HepG2 (cell line): ENCODE results near the gene MLST8.

Experiments
- CTCF ChIP-seq: sonication (generic); formaldehyde crosslinking; IDR thresholded peaks from 2 replicates; pipeline ENCODE4 v1.5.0; 2020; ENCODE audit warnings: mild to moderate bottlenecking, missing genetic modification reagents, moderate library complexity
- DPF2 ChIP-seq: sonication (generic); formaldehyde crosslinking; IDR thresholded peaks from 2 replicates; pipeline ENCODE4 v1.4.0; 2020; ENCODE audit warnings: mild to moderate bottlenecking, low read depth, missing genetic modification reagents, borderline replicate concordance
- EP300 ChIP-seq, 3 experiments: sonication (generic) in 1 of 3; formaldehyde crosslinking in 1 of 3; IDR thresholded peaks; 2 replicates each; pipeline versions ENCODE4 v1.5.1 to v1.6.1; 2011 to 2020; ENCODE audit warnings: low read depth in 2 of 3, low read length in 2 of 3, borderline replicate concordance in 1 of 3, improper control_type of control experiment in 1 of 3, mild to moderate bottlenecking in 1 of 3, missing genetic modification reagents in 1 of 3, moderate library complexity in 1 of 3
- KLF13 ChIP-seq: sonication (generic); formaldehyde crosslinking; IDR thresholded peaks from 2 replicates; pipeline ENCODE4 v1.4.0; 2020; ENCODE audit warnings: mild to moderate bottlenecking, missing genetic modification reagents
- KLF16 ChIP-seq, 2 experiments: sonication (generic) in 1 of 2; formaldehyde crosslinking in 1 of 2; IDR thresholded peaks; 2 replicates each; pipeline versions ENCODE4 v1.6.1 to v1.8.0; 2016 to 2023; ENCODE audit warnings: missing genetic modification reagents in 2 of 2, missing compliant biosample characterization in 1 of 2
- LRRFIP1 ChIP-seq: sonication (generic); formaldehyde crosslinking; conservative IDR thresholded peaks from 2 replicates; pipeline ENCODE4 v1.4.0; 2020; ENCODE audit warnings: missing genetic modification reagents
- PLSCR1 ChIP-seq: sonication (generic); formaldehyde crosslinking; IDR thresholded peaks from 2 replicates; pipeline ENCODE4 v1.5.0; 2020; ENCODE audit warnings: missing genetic modification reagents, mild to moderate bottlenecking, borderline replicate concordance
- POLR2AphosphoS2 ChIP-seq: IDR thresholded peaks from 2 replicates; pipeline ENCODE4 v1.6.1; 2011; ENCODE audit warnings: low read depth, low read length, improper control_type of control experiment
- RBAK ChIP-seq: sonication (generic); formaldehyde crosslinking; IDR thresholded peaks from 2 replicates; pipeline ENCODE4 v1.5.1; 2020; ENCODE audit warnings: mild to moderate bottlenecking, missing genetic modification reagents
- TCF7L2 ChIP-seq: IDR thresholded peaks from 2 replicates; pipeline ENCODE4 v1.6.1; 2011; ENCODE audit warnings: mild to moderate bottlenecking, low read depth, low read length, moderate library complexity
- TFDP1 ChIP-seq: IDR thresholded peaks from 2 replicates; pipeline ENCODE4 v1.6.1; 2016; ENCODE audit warnings: missing compliant biosample characterization, missing genetic modification reagents, borderline replicate concordance
- USF2 ChIP-seq, 2 experiments: sonication (generic) in 1 of 2; formaldehyde crosslinking in 1 of 2; IDR thresholded peaks; 2 replicates each; pipeline versions ENCODE4 v1.5.1 to v1.6.1; 2011 to 2020; ENCODE audit warnings: borderline replicate concordance in 1 of 2, low read depth in 1 of 2, low read length in 1 of 2, mild to moderate bottlenecking in 1 of 2, missing genetic modification reagents in 1 of 2, moderate library complexity in 1 of 2
- ZBTB43 ChIP-seq: sonication (generic); formaldehyde crosslinking; conservative IDR thresholded peaks from 2 replicates; pipeline ENCODE4 v1.4.0; 2020; ENCODE audit warnings: missing genetic modification reagents

GRCh38 chr16:2232094-2232990 is 27.1 kb downstream of the MLST8 start:
- no peak for TF ChIP-seq ZBTB43
- TF ChIP-seq RBAK = no peak
- TF ChIP-seq PLSCR1 (CRISPR knock-in tag) = no peak
- TF ChIP-seq TCF7L2 = no peak
- TF ChIP-seq CTCF (CRISPR knock-in tag) = no peak
- no peak for TF ChIP-seq POLR2AphosphoS2
- no peak for TF ChIP-seq EP300 (IDR thresholded peaks at IDR 0.05; ENCODE audit: low read depth in 2 of 2, low read length in 2 of 2)
- no peak for TF ChIP-seq EP300 (CRISPR knock-in tag; IDR thresholded peaks at IDR 0.05; ENCODE audit: borderline replicate concordance)
- TF ChIP-seq KLF13 (CRISPR knock-in tag) = no peak
- TF ChIP-seq KLF16 (CRISPR knock-in tag; IDR thresholded peaks at IDR 0.05) = no peak
- TF ChIP-seq TFDP1 (CRISPR knock-in tag) = no peak
- no peak for TF ChIP-seq USF2 (IDR thresholded peaks at IDR 0.05; ENCODE audit: low read depth, low read length)
- TF ChIP-seq USF2 (CRISPR knock-in tag; IDR thresholded peaks at IDR 0.05; ENCODE audit: borderline replicate concordance) = no peak
- no peak for TF ChIP-seq LRRFIP1
- no peak for TF ChIP-seq DPF2 (CRISPR knock-in tag)
